Spleen (tissue), 7 donors: ENCODE data around the gene MICALL2.

Experiments
- CTCF ChIP-seq, 11 experiments: fragments of 200-600 bp in 7 of 11; fragments of 450-650 bp in 4 of 11; sonication (generic) in 4 of 11; IDR thresholded peaks in 8 of 11; conservative IDR thresholded peaks in 3 of 11; 1 replicate in 7 of 11; 2 replicates in 4 of 11; pipeline versions ENCODE4 v1.4.0 to v1.8.0; 2016 to 2021; ENCODE audit warnings: antibody characterized with exemption in 11 of 11, inconsistent platforms in 4 of 11, mild to moderate bottlenecking in 1 of 11
- POLR2A ChIP-seq, 3 donors: fragments of 450-650 bp; IDR thresholded peaks; one replicate each; pipeline ENCODE4 v1.5.1; 2017; ENCODE audit warnings: antibody characterized with exemption in 3 of 3, mild to moderate bottlenecking in 1 of 3
- POLR2AphosphoS5 ChIP-seq, 3 donors: sonication (generic); formaldehyde crosslinking; IDR thresholded peaks; one replicate each; pipeline ENCODE4 v1.5.1; 2017; ENCODE audit warnings: antibody characterized with exemption in 3 of 3
- donor health status: DM: no; HTN: no; CAD: no; lungs with moderate emphysema.
- donor health status: DM: no; HTN: no; CAD: no.
- donor health status: DM: no; HTN: no; CAD: no.

GRCh38 chr7:1447112-1447511 lies 12.2 kb downstream of the MICALL2 start:
- TF ChIP-seq POLR2AphosphoS5 (IDR thresholded peaks at IDR 0.05) (no peak), CTCF (IDR thresholded peaks at IDR 0.05 in 8 of 11, conservative IDR thresholded peaks at IDR 0.05 in 3 of 11) (no peak), POLR2A (IDR thresholded peaks at IDR 0.05) (no peak)
